H1 (cell line): ENCODE measurements around the gene RCBTB2. TPM values are rescaled to one million over a fixed set of nuclear protein-coding genes. Genes with fewer than 3 reads are reported as not detected.

ENCODE experiments used
- CTCF ChIA-PET: fragments of 300-600 bp; sonication (Branson Sonifier 250); formaldehyde crosslinking; loops from one replicate; lab custom pipeline; 2021; ENCODE audit not compliant: partially characterized antibody; lab: Charles Lee
- POLR2A ChIA-PET: fragments of 300-600 bp; sonication (Branson Sonifier 250); formaldehyde crosslinking; loops from one replicate; lab custom pipeline; 2021; ENCODE audit warnings: inconsistent platforms; ENCODE audit not compliant: partially characterized antibody; lab: Charles Lee
- DNase-seq, 2 experiments: peaks; one replicate each; pipeline versions ENCODE4 v3.0.0 to v3.0.0-alpha.2; 2010 to 2022; ENCODE audit warnings: low spot score in 2 of 2, low read depth in 1 of 2, mixed read lengths in 1 of 2
- FAIRE-seq: peaks from 2 replicates; lab custom pipeline; 2011; peaks lifted over from hg19 to GRCh38; lab: Jason Lieb, UNC
- H2AFZ ChIP-seq: 2 replicates; pipeline ENCODE4 v1.8.1; 2012; ENCODE audit warnings: low read length, inconsistent platforms
- H2AK5ac ChIP-seq: 2 replicates; pipeline ENCODE4 v1.6.1; 2013; ENCODE audit warnings: low read depth, low read length
- H2BK120ac ChIP-seq: replicated peaks from 2 replicates; pipeline ENCODE3; 2013; ENCODE audit warnings: low read depth, low read length, inconsistent platforms
- H2BK12ac ChIP-seq: 2 replicates; pipeline ENCODE4 v1.6.1; 2013; ENCODE audit warnings: low read depth, low read length
- H2BK15ac ChIP-seq: 2 replicates; pipeline ENCODE4 v1.6.1; 2013; ENCODE audit warnings: low read length
- H2BK20ac ChIP-seq: 2 replicates; pipeline ENCODE4 v1.6.1; 2013; ENCODE audit warnings: low read length
- H2BK5ac ChIP-seq: 2 replicates; pipeline ENCODE4 v1.6.1; 2013; ENCODE audit warnings: low read depth, low read length
- H3K14ac ChIP-seq: 2 replicates; pipeline ENCODE4 v1.6.1; 2013; ENCODE audit warnings: inconsistent platforms; ENCODE audit not compliant: insufficient read length
- H3K18ac ChIP-seq: 2 replicates; pipeline ENCODE4 v1.6.1; 2013; ENCODE audit warnings: low read length; ENCODE audit errors: extremely low read depth
- H3K23ac ChIP-seq: 2 replicates; pipeline ENCODE4 v1.6.1; 2013; ENCODE audit warnings: inconsistent platforms; ENCODE audit not compliant: insufficient read length
- H3K23me2 ChIP-seq: 2 replicates; pipeline ENCODE4 v1.6.1; 2013; ENCODE audit warnings: low read depth, low read length
- H3K27ac ChIP-seq: 2 replicates; pipeline ENCODE4 v1.6.1; 2011; ENCODE audit warnings: low read depth, low read length, inconsistent platforms
- H3K27me3 ChIP-seq, 4 experiments: replicated peaks in 1 of 4; 1 replicate in 1 of 4; 2 replicates in 3 of 4; pipeline versions ENCODE4 v1.6.1 to v1.8.1; 2011 to 2013; ENCODE audit warnings: low read length in 3 of 4, mild to moderate bottlenecking in 3 of 4, inconsistent platforms in 2 of 4, mixed read lengths in 2 of 4, moderate library complexity in 1 of 4; ENCODE audit not compliant: control insufficient read depth in 3 of 4, insufficient read depth in 3 of 4; ENCODE audit errors: extremely low read depth in 1 of 4
- H3K36me3 ChIP-seq, 4 experiments: 2 replicates each; pipeline versions ENCODE4 v1.6.1 to v1.8.1; 2011 to 2013; ENCODE audit warnings: mild to moderate bottlenecking in 4 of 4, low read length in 3 of 4, moderate library complexity in 2 of 4, control low read depth in 1 of 4, inconsistent platforms in 1 of 4; ENCODE audit not compliant: insufficient read depth in 4 of 4, control insufficient read depth in 2 of 4
- H3K4ac ChIP-seq: replicated peaks from 2 replicates; pipeline ENCODE3; 2013; ENCODE audit warnings: low read length, low read depth, mixed read lengths, inconsistent platforms; ENCODE audit not compliant: insufficient read length
- H3K4me1 ChIP-seq, 4 experiments: replicated peaks in 1 of 4; 1 replicate in 1 of 4; 2 replicates in 3 of 4; pipeline versions ENCODE4 v1.6.1 to v1.8.1; 2011 to 2013; ENCODE audit warnings: low read length in 3 of 4, inconsistent platforms in 2 of 4, mixed read lengths in 1 of 4; ENCODE audit not compliant: insufficient read depth in 4 of 4, control insufficient read depth in 3 of 4
- H3K4me2 ChIP-seq, 2 experiments: 2 replicates each; pipeline versions ENCODE4 v1.6.1 to v1.8.1; 2011 to 2013; ENCODE audit warnings: low read depth in 2 of 2, low read length in 2 of 2, control low read depth in 1 of 2, inconsistent platforms in 1 of 2, mild to moderate bottlenecking in 1 of 2; ENCODE audit not compliant: insufficient read depth in 1 of 2
- H3K4me3 ChIP-seq, 4 experiments: fragments of 200-600, 300-600 bp in 1 of 4; sonication (generic), shearing (Covaris generic), sonication (Bioruptor Twin) in 1 of 4; 2 replicates each; pipeline versions ENCODE4 v1.5.1 to v1.8.1; 2011 to 2016; ENCODE audit warnings: low read length in 4 of 4, low read depth in 3 of 4, control low read depth in 2 of 4, inconsistent platforms in 2 of 4, mild to moderate bottlenecking in 2 of 4, mixed read lengths in 1 of 4, moderate library complexity in 1 of 4; ENCODE audit not compliant: insufficient read depth in 2 of 4; ENCODE audit errors: extremely low read depth in 1 of 4
- H3K56ac ChIP-seq: replicated peaks from 2 replicates; pipeline ENCODE3; 2013; ENCODE audit warnings: low read depth, mild to moderate bottlenecking, mixed read lengths, low read length, inconsistent platforms; ENCODE audit not compliant: insufficient read length
- H3K79me1 ChIP-seq: 2 replicates; pipeline ENCODE4 v1.6.1; 2013; ENCODE audit warnings: low read depth, low read length, control low read depth
- H3K79me2 ChIP-seq, 2 experiments: 2 replicates each; pipeline versions ENCODE4 v1.6.1 to v1.8.1; 2012 to 2013; ENCODE audit warnings: low read length in 2 of 2, mild to moderate bottlenecking in 2 of 2, inconsistent platforms in 1 of 2; ENCODE audit not compliant: insufficient read depth in 2 of 2, control insufficient read depth in 1 of 2
- H3K9ac ChIP-seq, 4 experiments: replicated peaks in 1 of 4; 1 replicate in 1 of 4; 2 replicates in 3 of 4; pipeline versions ENCODE4 v1.6.1 to v1.8.1; 2011 to 2013; ENCODE audit warnings: low read depth in 3 of 4, low read length in 3 of 4, control low read depth in 2 of 4, mild to moderate bottlenecking in 2 of 4, moderate library complexity in 2 of 4, inconsistent platforms in 1 of 4; ENCODE audit errors: extremely low read depth in 1 of 4
- H3K9me3 ChIP-seq, 2 experiments: 2 replicates each; pipeline versions ENCODE4 v1.6.1 to v1.8.1; 2012 to 2013; ENCODE audit warnings: mild to moderate bottlenecking in 2 of 2, moderate library complexity in 2 of 2, control low read depth in 1 of 2, inconsistent platforms in 1 of 2, low read depth in 1 of 2, low read length in 1 of 2, mixed read lengths in 1 of 2; ENCODE audit not compliant: insufficient read depth in 2 of 2
- H4K20me1 ChIP-seq, 2 experiments: replicated peaks in 1 of 2; 2 replicates each; pipeline versions ENCODE3 to v1.8.1; 2011 to 2013; ENCODE audit warnings: inconsistent platforms in 2 of 2, low read length in 2 of 2, mild to moderate bottlenecking in 1 of 2; ENCODE audit not compliant: insufficient read depth in 2 of 2, control insufficient read depth in 1 of 2
- H4K5ac ChIP-seq: 2 replicates; pipeline ENCODE4 v1.6.1; 2013; ENCODE audit warnings: low read length, low read depth, mixed read lengths, inconsistent platforms; ENCODE audit not compliant: insufficient read length
- H4K8ac ChIP-seq: 2 replicates; pipeline ENCODE4 v1.8.0; 2013; ENCODE audit warnings: mild to moderate bottlenecking, moderate library complexity, low read length, inconsistent platforms; ENCODE audit not compliant: insufficient read depth; ENCODE audit errors: extremely low read depth
- H4K91ac ChIP-seq: replicated peaks from 2 replicates; pipeline ENCODE3; 2013; ENCODE audit warnings: low read length, mixed read lengths, inconsistent platforms; ENCODE audit not compliant: insufficient read length
- ATF2 ChIP-seq: IDR thresholded peaks from 2 replicates; pipeline ENCODE4 v1.6.1; 2012; ENCODE audit warnings: low read length, inconsistent platforms
- CBX5 ChIP-seq: fragments of 300-800, 300-1000 bp; sonication (generic); IDR thresholded peaks from 2 replicates; pipeline ENCODE4 v1.7.1; 2016; ENCODE audit warnings: antibody characterized with exemption, low read length, low read depth
- CEBPB ChIP-seq: IDR thresholded peaks from 2 replicates; pipeline ENCODE4 v1.6.1; 2012; ENCODE audit warnings: low read depth, low read length
- CTCF ChIP-seq, 3 experiments: IDR thresholded peaks; 1 replicate in 2 of 3; 2 replicates in 1 of 3; pipeline versions ENCODE4 v1.5.1 to v1.6.1; 2011; ENCODE audit warnings: low read length in 3 of 3, mild to moderate bottlenecking in 3 of 3, inconsistent platforms in 2 of 3, low read depth in 1 of 3, moderate library complexity in 1 of 3; ENCODE audit not compliant: insufficient read depth in 1 of 3; ENCODE audit errors: control extremely low read depth in 1 of 3
- TBP ChIP-seq: IDR thresholded peaks from 2 replicates; pipeline ENCODE4 v1.6.1; 2011; ENCODE audit warnings: low read depth, low read length, improper control_type of control experiment
- YY1 ChIP-seq: IDR thresholded peaks from 2 replicates; pipeline ENCODE4 v1.6.1; 2011; ENCODE audit warnings: low read depth, mild to moderate bottlenecking, low read length
- WGBS, 2 experiments: shearing (Covaris generic) in 1 of 2; methylation state at CpG; one replicate each; pipeline versions ENCODE4 v1.1.6 to v1.1.7; 2013 to 2015; ENCODE audit warnings: low lambda C conversion rate in 2 of 2, mixed read lengths in 2 of 2, inconsistent platforms in 1 of 2, low coverage in 1 of 2, missing lambda C conversion rate in 1 of 2; ENCODE audit not compliant: insufficient replicate concordance in 2 of 2, insufficient coverage in 1 of 2, insufficient read length in 1 of 2; ENCODE audit errors: extremely low coverage in 1 of 2, missing lambda C conversion rate in 1 of 2; 5-methylcytosine and 5-hydroxymethylcytosine counted together
- polyA plus RNA-seq, 7 experiments: library from polyadenylated mRNA; depleted of rRNA in 3 of 7; stranded (reverse) in 5 of 7; unstranded in 2 of 7; fragments of >200 nt in 5 of 7; fragments of 200-250 nt in 2 of 7; gene quantifications; 1 replicate in 5 of 7; 2 replicates in 1 of 7; 4 replicates in 1 of 7; pipeline versions ENCODE4 v1.2.1 to v1.2.3, GENCODE V29; 2011 to 2013; ENCODE audit warnings: missing spikeins in 2 of 7, mixed read lengths in 2 of 7
- total RNA-seq: library from RNA; stranded (reverse); fragmentation: NEBNext Ultra II Directional; extraction: Animal tissue kit (Norgen Biotek cat#: 25700); gene quantifications from 2 replicates; pipeline ENCODE4 v1.2.1, GENCODE V29; 2021
- TF ChIP-seq, protein P1 (sequence below): IDR thresholded peaks from 2 replicates; pipeline ENCODE4 v1.6.1; 2011; ENCODE audit warnings: low read depth, mild to moderate bottlenecking, low read length; ENCODE audit not compliant: insufficient read depth

Gene RCBTB2
- total and polyA plus RNA-seq, 2 of the 8 experiments (the other 6 are each of a cell fraction or from before 2014, with no cell fraction given): 5.2 to 8.4 TPM

- WGBS, 2 experiments: 97% methylated on average over 9 of the region's 9 CpGs; no CpG with 5 or more reads in 1 of the 2 experiments
- DNase-seq: no peak
- H3K14ac ChIP-seq: no peak overlapping the region
- no peaks in the 10 kb centered on the region for H3K79me1 ChIP-seq
- FAIRE-seq: no peak
- no peaks in the 10 kb centered on the region for H3K36me3 ChIP-seq
- no peaks in the 10 kb centered on the region for H3K27me3 ChIP-seq
- no peak overlapping the region for H3K4me2 ChIP-seq
- no peak overlapping the region for H2BK120ac ChIP-seq
- H3K9me3 ChIP-seq: peaks cover under 1 to 4% of the 10 kb centered on the region in 2 experiments; a peak in 1 of 4 replicates
- H3K23me2 ChIP-seq: no peaks in the 10 kb centered on the region
- no peak overlapping the region for H3K27ac ChIP-seq
- H2BK12ac ChIP-seq: no peak overlapping the region
- ChIA-PET CTCF (interaction anchor here (0.7 kb wide), 1 partner anchor 20 kb away, joined by 3 read pairs; no protein-coding TSS in a partner anchor), POLR2A (no interaction called here)
- H3K4me3 ChIP-seq: no peak overlapping the region
- no peak overlapping the region for H2AK5ac ChIP-seq
- no peak overlapping the region for H4K91ac ChIP-seq
- no peak overlapping the region for H3K9ac ChIP-seq
- no peak overlapping the region for H3K23ac ChIP-seq
- no peaks in the 10 kb centered on the region for H3K79me2 ChIP-seq
- no peak overlapping the region for H4K8ac ChIP-seq
- H2BK15ac ChIP-seq: no peak overlapping the region
- no peaks in the 10 kb centered on the region for H4K20me1 ChIP-seq
- H4K5ac ChIP-seq: no peak overlapping the region
- H3K18ac ChIP-seq: no peak overlapping the region
- H3K4me1 ChIP-seq: no peaks in the 10 kb centered on the region
- H3K56ac ChIP-seq: no peak overlapping the region
- H2AFZ ChIP-seq: no peak overlapping the region
- no peak overlapping the region for H2BK20ac ChIP-seq
- TF ChIP-seq CBX5 (no peak), YY1 (no peak), CTCF (IDR thresholded peaks at IDR 0.05; ENCODE audit: control extremely low read depth in 1 of 3, insufficient read depth in 1 of 3, low read depth in 1 of 3, low read length in 3 of 3) (no peak), CEBPB (no peak), TBP (no peak), ATF2 (no peak)
- TF ChIP-seq, protein P1, sequence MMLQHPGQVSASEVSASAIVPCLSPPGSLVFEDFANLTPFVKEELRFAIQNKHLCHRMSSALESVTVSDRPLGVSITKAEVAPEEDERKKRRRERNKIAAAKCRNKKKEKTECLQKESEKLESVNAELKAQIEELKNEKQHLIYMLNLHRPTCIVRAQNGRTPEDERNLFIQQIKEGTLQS: no peak
- no peak overlapping the region for H3K4ac ChIP-seq
- no peak overlapping the region for H2BK5ac ChIP-seq
These were observed 27.9 kb upstream of the RCBTB2 start for GRCh38 chr13:48560657-48561337.
